KMS-11 (cell line): ENCODE measurements around the gene UBL7.

ENCODE experiments used
- H2AFZ ChIP-seq: fragments of 200-600 bp; sonication (generic); 2 replicates; pipeline ENCODE4 v1.6.1; 2016; ENCODE audit warnings: antibody characterized with exemption, mixed run types, low read depth
- H3K27ac ChIP-seq: fragments of 200-600 bp; sonication (generic); 2 replicates; pipeline ENCODE4 v1.6.1; 2016; ENCODE audit warnings: mild to moderate bottlenecking, mixed run types
- H3K27me3 ChIP-seq: fragments of 200-600 bp; sonication (generic); 2 replicates; pipeline ENCODE4 v1.6.1; 2017; ENCODE audit warnings: mild to moderate bottlenecking, low read depth, mixed run types, moderate library complexity; ENCODE audit not compliant: insufficient read depth
- H3K36me3 ChIP-seq: fragments of 200-600 bp; sonication (generic); 2 replicates; pipeline ENCODE4 v1.6.1; 2017; ENCODE audit warnings: mild to moderate bottlenecking, mixed run types; ENCODE audit not compliant: insufficient read depth
- H3K4me1 ChIP-seq: fragments of 200-600 bp; sonication (generic); 2 replicates; pipeline ENCODE4 v1.6.1; 2016; ENCODE audit warnings: mild to moderate bottlenecking, low read depth, mixed run types; ENCODE audit not compliant: poor library complexity, severe bottlenecking
- H3K4me2 ChIP-seq: fragments of 200-600 bp; sonication (generic); 2 replicates; pipeline ENCODE4 v1.7.0; 2016; ENCODE audit warnings: mild to moderate bottlenecking, mixed run types
- H3K4me3 ChIP-seq: fragments of 200-600 bp; sonication (generic); IDR thresholded peaks from 2 replicates; pipeline ENCODE4 v1.6.1; 2017; ENCODE audit warnings: low read depth, low read length, mixed read lengths; ENCODE audit not compliant: insufficient read depth
- H3K79me2 ChIP-seq: fragments of 200-600 bp; sonication (generic); 2 replicates; pipeline ENCODE4 v1.6.1; 2016; ENCODE audit warnings: low read depth, mixed run types; ENCODE audit not compliant: insufficient read depth
- H3K9ac ChIP-seq: fragments of 200-600 bp; sonication (generic); 2 replicates; pipeline ENCODE4 v1.6.1; 2016; ENCODE audit warnings: mild to moderate bottlenecking, mixed run types
- H4K20me1 ChIP-seq: fragments of 200-600 bp; sonication (generic); 2 replicates; pipeline ENCODE4 v1.6.1; 2016; ENCODE audit warnings: mild to moderate bottlenecking, mixed run types; ENCODE audit not compliant: insufficient read depth
- CTCF ChIP-seq: fragments of 200-600 bp; sonication (generic); conservative IDR thresholded peaks from 2 replicates; pipeline ENCODE4 v1.6.1; 2017; ENCODE audit warnings: low read depth, mild to moderate bottlenecking, antibody characterized with exemption, low read length, moderate library complexity, mixed read lengths

The UBL7 gene

GRCh38 chr15:74406992-74407705 lies 53.8 kb downstream of the UBL7 start:
- H3K27ac ChIP-seq: no peak overlapping the region
- no peak overlapping the region for H3K4me3 ChIP-seq
- peaks cover 7% of the 10 kb centered on the region for H3K4me1 ChIP-seq
- no peak overlapping the region for H3K9ac ChIP-seq
- H4K20me1 ChIP-seq: no peaks in the 10 kb centered on the region
- H3K4me2 ChIP-seq: no peak overlapping the region
- H3K79me2 ChIP-seq: no peaks in the 10 kb centered on the region
- TF ChIP-seq CTCF: no peak
- H3K27me3 ChIP-seq: no peaks in the 10 kb centered on the region
- H2AFZ ChIP-seq: no peak overlapping the region
- H3K36me3 ChIP-seq: no peaks in the 10 kb centered on the region

GRCh38 chr15:74406517-74406916 lies 54.4 kb downstream of the UBL7 start:
- no peaks in the 10 kb centered on the region for H3K27me3 ChIP-seq
- no peak overlapping the region for H3K4me3 ChIP-seq
- H3K9ac ChIP-seq: no peak overlapping the region
- H3K4me1 ChIP-seq: peaks cover 14% of the 10 kb centered on the region
- no peaks in the 10 kb centered on the region for H3K79me2 ChIP-seq
- no peaks in the 10 kb centered on the region for H3K36me3 ChIP-seq
- no peak overlapping the region for H2AFZ ChIP-seq
- no peak for TF ChIP-seq CTCF
- H3K4me2 ChIP-seq: no peak overlapping the region
- no peak overlapping the region for H3K27ac ChIP-seq
- H4K20me1 ChIP-seq: no peaks in the 10 kb centered on the region

- Histone ChIP-seq H4K20me1 (no peaks in the 10 kb centered on the region), H3K4me3 (no peak overlapping the region), H3K27ac (no peak overlapping the region), H3K4me1 (peaks cover 21% of the 10 kb centered on the region), H3K36me3 (no peaks in the 10 kb centered on the region), H3K4me2 (no peak overlapping the region), H3K9ac (no peak overlapping the region), H3K79me2 (no peaks in the 10 kb centered on the region), H3K27me3 (no peaks in the 10 kb centered on the region), H2AFZ (no peak overlapping the region)
- TF ChIP-seq CTCF: no peak
These were observed 55.1 kb downstream of the UBL7 start for GRCh38 chr15:74405823-74406222.

- Histone ChIP-seq H3K79me2 (no peaks in the 10 kb centered on the region), H2AFZ (no peak overlapping the region), H3K4me1 (peaks cover 38% of the 10 kb centered on the region), H3K27ac (no peak overlapping the region), H3K4me3 (no peak overlapping the region), H3K9ac (no peak overlapping the region), H3K36me3 (no peaks in the 10 kb centered on the region), H4K20me1 (no peaks in the 10 kb centered on the region), H3K27me3 (no peaks in the 10 kb centered on the region), H3K4me2 (no peak overlapping the region)
- no peak for TF ChIP-seq CTCF
These were observed 56.9 kb downstream of the UBL7 start for GRCh38 chr15:74403991-74404563.
